ENCODE data around the gene FABP1.

- TF ChIP-seq CTCF (conservative IDR thresholded peaks at IDR 0.05; ENCODE audit: low read depth, low read length) (no peak), EZH2 (IDR thresholded peaks at IDR 0.05; ENCODE audit: borderline replicate concordance, low read depth, low read length, poor library complexity, severe bottlenecking) (no peak)
Measured at GRCh38 chr2:88129313-88129959, 1.6 kb upstream of the FABP1 start.
